ENCODE results near the gene LPIN1.
A peak's percentile ranks its signal among the peaks of the same experiment; 100 is the strongest.

The LPIN1 gene

GRCh38 chr2:11746376-11746806, at the start of gene LPIN1:
Gene LPIN1 (plus strand): TSS chr2:11746632. CDS start chr2:11765542, 18,910 bp downstream.
- peak; percentile 86 for DNase-seq

GRCh38 chr2:11696736-11697102, 49.7 kb upstream of the LPIN1 start:
- no peak for DNase-seq

- DNase-seq, result no peak
These were observed 49.1 kb upstream of the LPIN1 start for GRCh38 chr2:11697103-11697871.

- no peak for DNase-seq
These were observed 48.2 kb upstream of the LPIN1 start for GRCh38 chr2:11698009-11698922.

- DNase-seq, result no peak
These were observed 46.5 kb upstream of the LPIN1 start for GRCh38 chr2:11699686-11700670.

GRCh38 chr2:11701206-11701605, 45.2 kb upstream of the LPIN1 start:
- DNase-seq, result no peak

- no peak for DNase-seq
These were observed 44.6 kb upstream of the LPIN1 start for GRCh38 chr2:11701751-11702301.

GRCh38 chr2:11702946-11703345, 43.5 kb upstream of the LPIN1 start:
- no peak for DNase-seq

- no peak for DNase-seq
These were observed 42.7 kb upstream of the LPIN1 start for GRCh38 chr2:11703700-11704099.

- DNase-seq, result no peak
These were observed 41.4 kb upstream of the LPIN1 start for GRCh38 chr2:11705063-11705462.

- no peak for DNase-seq
These were observed 40.7 kb upstream of the LPIN1 start for GRCh38 chr2:11705711-11706110.

GRCh38 chr2:11708106-11708505, 38.3 kb upstream of the LPIN1 start:
- no peak for DNase-seq

- DNase-seq, result no peak
These were observed 37.1 kb upstream of the LPIN1 start for GRCh38 chr2:11709293-11709692.

GRCh38 chr2:11710210-11710609, 36.2 kb upstream of the LPIN1 start:
- no peak for DNase-seq

GRCh38 chr2:11710632-11711353, 35.6 kb upstream of the LPIN1 start:
- DNase-seq, result no peak

- DNase-seq, result no peak
These were observed 35.1 kb upstream of the LPIN1 start for GRCh38 chr2:11711354-11711716.

GRCh38 chr2:11711751-11712150, 34.7 kb upstream of the LPIN1 start:
- no peak for DNase-seq

GRCh38 chr2:11712866-11713265, 33.6 kb upstream of the LPIN1 start:
- DNase-seq, result no peak

- no peak for DNase-seq
These were observed 32.6 kb upstream of the LPIN1 start for GRCh38 chr2:11713815-11714214.

GRCh38 chr2:11715987-11716652, 30.3 kb upstream of the LPIN1 start:
- DNase-seq, result no peak

GRCh38 chr2:11716689-11717321, 29.6 kb upstream of the LPIN1 start:
- DNase-seq, result no peak

Measured in activated CD8-positive, alpha-beta memory T cell treated with anti-CD3 and anti-CD28 coated beads, Interleukin-2, amount 50 U/mL, for 4 hours (primary cell).